ENCODE measurements around the gene VARS2.

VARS2 gene

GRCh38 chr6:30966154-30966553, 52.1 kb downstream of the VARS2 start:
- no peak for DNase-seq

- DNase-seq: peak; percentile 6
These were observed 55.1 kb downstream of the VARS2 start for GRCh38 chr6:30969171-30969570.

- DNase-seq: no peak
These were observed 56.9 kb downstream of the VARS2 start for GRCh38 chr6:30970946-30971345.

- DNase-seq: no peak
These were observed 58.8 kb downstream of the VARS2 start for GRCh38 chr6:30972816-30973215.

- DNase-seq: no peak
These were observed 60.6 kb downstream of the VARS2 start for GRCh38 chr6:30974490-30975252.
